ENCODE measurements around the gene EDAR. TPM values are rescaled to one million over a fixed set of nuclear protein-coding genes. Genes with fewer than 3 reads are reported as not detected.

EDAR gene
- total RNA-seq, 6 donors from 2014 or later: under 0.01 to 0.13 (median 0.09) TPM; not detected in 3

DNA sequence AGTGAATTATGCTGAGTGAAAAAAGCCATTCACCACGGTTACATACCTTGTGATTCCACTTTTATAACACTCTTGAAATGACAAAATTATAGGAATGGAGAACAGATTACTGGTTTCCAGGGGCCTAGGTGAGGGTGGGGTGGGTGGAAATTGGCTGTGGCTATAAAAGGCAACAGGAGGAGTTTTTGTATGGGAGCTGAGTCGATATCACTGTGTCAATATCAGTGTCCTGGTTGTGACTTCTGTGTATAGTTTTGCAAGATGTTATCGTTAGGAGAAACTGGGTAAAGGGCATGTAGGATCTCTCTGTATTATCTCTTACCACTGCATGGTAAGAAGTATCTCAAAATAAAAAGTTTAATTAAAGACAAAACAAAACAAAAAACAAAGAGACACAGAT lies 84.3 kb downstream of the EDAR start:
- WGBS, 2 donors: 76 to 77% methylated on average over 3 of the region's 3 CpGs
- H3K27me3 ChIP-seq: no peaks in the 10 kb centered on the region
- TF ChIP-seq, protein P1, sequence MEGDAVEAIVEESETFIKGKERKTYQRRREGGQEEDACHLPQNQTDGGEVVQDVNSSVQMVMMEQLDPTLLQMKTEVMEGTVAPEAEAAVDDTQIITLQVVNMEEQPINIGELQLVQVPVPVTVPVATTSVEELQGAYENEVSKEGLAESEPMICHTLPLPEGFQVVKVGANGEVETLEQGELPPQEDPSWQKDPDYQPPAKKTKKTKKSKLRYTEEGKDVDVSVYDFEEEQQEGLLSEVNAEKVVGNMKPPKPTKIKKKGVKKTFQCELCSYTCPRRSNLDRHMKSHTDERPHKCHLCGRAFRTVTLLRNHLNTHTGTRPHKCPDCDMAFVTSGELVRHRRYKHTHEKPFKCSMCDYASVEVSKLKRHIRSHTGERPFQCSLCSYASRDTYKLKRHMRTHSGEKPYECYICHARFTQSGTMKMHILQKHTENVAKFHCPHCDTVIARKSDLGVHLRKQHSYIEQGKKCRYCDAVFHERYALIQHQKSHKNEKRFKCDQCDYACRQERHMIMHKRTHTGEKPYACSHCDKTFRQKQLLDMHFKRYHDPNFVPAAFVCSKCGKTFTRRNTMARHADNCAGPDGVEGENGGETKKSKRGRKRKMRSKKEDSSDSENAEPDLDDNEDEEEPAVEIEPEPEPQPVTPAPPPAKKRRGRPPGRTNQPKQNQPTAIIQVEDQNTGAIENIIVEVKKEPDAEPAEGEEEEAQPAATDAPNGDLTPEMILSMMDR (IDR thresholded peaks at IDR 0.05): no peak
- TF ChIP-seq POLR2AphosphoS5 (IDR thresholded peaks at IDR 0.05) (no peak), POLR2A (IDR thresholded peaks at IDR 0.05) (no peak)

DNA sequence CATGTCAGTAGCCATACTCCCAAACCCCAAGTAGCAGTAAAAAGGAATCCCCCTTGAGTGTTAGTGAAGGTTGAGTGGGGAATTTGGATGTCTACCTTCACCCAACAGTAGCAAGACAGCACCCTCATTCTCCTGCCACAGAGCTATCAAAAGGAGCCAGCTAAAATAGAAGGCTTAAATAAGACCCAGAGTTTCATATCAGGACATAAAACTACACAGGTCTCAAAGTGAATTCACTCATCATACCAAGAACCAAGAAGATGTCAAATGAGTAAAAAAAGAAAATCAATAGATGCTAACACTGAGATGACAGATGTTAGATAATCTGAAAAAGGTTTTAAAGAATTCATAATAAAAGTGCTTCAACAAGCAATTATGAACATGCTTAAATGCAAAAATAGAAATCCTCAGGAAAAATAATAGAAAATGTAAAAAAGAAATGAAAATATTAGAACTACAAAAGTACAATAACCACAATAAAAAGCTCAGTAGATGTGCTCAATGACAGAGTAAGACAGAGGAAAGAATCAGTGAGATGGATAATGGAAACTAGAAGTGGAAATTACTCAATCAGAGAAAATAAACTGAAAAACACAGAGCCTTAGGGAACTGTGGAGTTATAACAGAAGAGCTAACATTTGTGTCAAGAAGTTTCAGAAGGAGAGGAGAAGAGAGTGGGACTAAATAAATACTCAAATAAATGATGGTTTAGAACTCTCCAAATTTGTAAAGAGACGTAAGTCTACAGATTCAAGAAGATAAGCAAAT lies 90.5 kb downstream of the EDAR start:
- no peak for DNase-seq
- H3K27me3 ChIP-seq: no peaks in the 10 kb centered on the region
- no peaks in the 10 kb centered on the region for H3K4me1 ChIP-seq
- H3K36me3 ChIP-seq: no peaks in the 10 kb centered on the region
- ATAC-seq (ENCODE audit: low FRiP score in 2 of 2): no peak
- WGBS, 2 donors: 73 to 88% methylated on average over 1 of the region's 1 CpG
- TF ChIP-seq POLR2A (IDR thresholded peaks at IDR 0.05) (no peak), EP300 (IDR thresholded peaks at IDR 0.05) (no peak), POLR2AphosphoS5 (IDR thresholded peaks at IDR 0.05) (no peak)
- TF ChIP-seq, protein P1 (IDR thresholded peaks at IDR 0.05): no peak
- no peaks in the 10 kb centered on the region for H3K9me3 ChIP-seq
- no peak overlapping the region for H3K27ac ChIP-seq
- no peak overlapping the region for H3K4me3 ChIP-seq

More for the DNA sequence above, 84.3 kb downstream of the EDAR start:
- Histone ChIP-seq H3K36me3 (no peaks in the 10 kb centered on the region), H3K9me3 (no peaks in the 10 kb centered on the region), H3K4me1 (no peaks in the 10 kb centered on the region), H3K4me3 (no peak overlapping the region), H3K27ac (no peak overlapping the region)
- no peak for DNase-seq
- ATAC-seq (ENCODE audit: low FRiP score in 2 of 2): no peak

DNA sequence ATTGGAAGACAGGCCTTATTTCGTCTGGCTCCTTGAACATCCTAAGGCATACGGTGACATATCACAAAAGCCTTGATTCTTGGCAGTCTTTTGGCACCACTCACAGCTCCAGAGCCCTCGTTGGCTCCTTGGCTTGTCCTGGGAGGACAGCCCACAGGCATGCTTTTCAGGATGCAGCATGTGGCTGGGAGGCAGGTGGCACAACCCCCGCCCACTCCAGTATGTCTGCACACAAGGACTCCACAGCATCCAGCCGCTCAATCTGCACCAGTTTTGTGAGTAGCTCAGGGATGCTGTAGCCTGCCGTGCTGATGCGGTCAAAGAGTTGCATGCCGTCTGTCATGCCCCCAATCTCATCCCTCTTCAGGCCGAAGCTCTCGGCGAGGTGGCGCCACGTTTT lies 92.3 kb downstream of the EDAR start:
- Histone ChIP-seq H3K27ac (no peak overlapping the region), H3K36me3 (no peaks in the 10 kb centered on the region), H3K4me1 (no peaks in the 10 kb centered on the region), H3K9me3 (no peaks in the 10 kb centered on the region), H3K27me3 (no peaks in the 10 kb centered on the region), H3K4me3 (no peak overlapping the region)
- WGBS, 2 donors: 92 to 93% methylated on average over 12 to 13 of the region's 13 CpGs
- DNase-seq: no peak
- no peak for ATAC-seq (ENCODE audit: low FRiP score in 2 of 2)
- TF ChIP-seq POLR2AphosphoS5 (IDR thresholded peaks at IDR 0.05): no peak
- TF ChIP-seq, protein P1 (IDR thresholded peaks at IDR 0.05): no peak
- TF ChIP-seq POLR2A (IDR thresholded peaks at IDR 0.05): no peak
- TF ChIP-seq EP300 (IDR thresholded peaks at IDR 0.05): no peak

DNA sequence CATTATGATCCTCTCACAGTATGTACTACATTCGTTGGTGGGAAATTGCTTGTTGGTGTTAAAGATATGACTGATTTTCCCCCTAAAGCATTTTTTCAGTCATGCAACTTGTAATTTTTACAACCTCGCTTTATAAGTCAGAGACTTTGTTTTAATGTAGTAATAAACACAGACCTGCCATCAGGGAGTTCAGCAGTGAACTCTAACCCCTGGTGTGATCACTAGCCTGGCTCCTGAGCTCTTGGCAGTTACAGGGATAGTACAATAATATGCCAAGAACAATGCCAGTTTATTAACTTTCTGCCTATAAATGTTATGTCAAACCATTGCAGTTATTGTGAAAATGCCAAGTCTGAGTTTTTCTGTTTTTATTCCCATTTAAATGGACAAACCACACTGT lies 93.8 kb downstream of the EDAR start:
- Histone ChIP-seq H3K36me3 (no peaks in the 10 kb centered on the region), H3K27ac (no peak overlapping the region), H3K9me3 (peaks cover 0 to 9% (median 2%) of the 10 kb centered on the region in 4 donors), H3K4me1 (no peaks in the 10 kb centered on the region), H3K4me3 (no peak overlapping the region), H3K27me3 (no peaks in the 10 kb centered on the region)
- DNase-seq (no peak), ATAC-seq (ENCODE audit: low FRiP score in 2 of 2) (no peak)
- TF ChIP-seq POLR2AphosphoS5 (IDR thresholded peaks at IDR 0.05) (no peak), POLR2A (IDR thresholded peaks at IDR 0.05) (no peak), EP300 (IDR thresholded peaks at IDR 0.05) (no peak)
- TF ChIP-seq, protein P1 (IDR thresholded peaks at IDR 0.05): no peak
- 83 to 92% methylated on average over 2 of the region's 2 CpGs for WGBS, 2 donors

DNA sequence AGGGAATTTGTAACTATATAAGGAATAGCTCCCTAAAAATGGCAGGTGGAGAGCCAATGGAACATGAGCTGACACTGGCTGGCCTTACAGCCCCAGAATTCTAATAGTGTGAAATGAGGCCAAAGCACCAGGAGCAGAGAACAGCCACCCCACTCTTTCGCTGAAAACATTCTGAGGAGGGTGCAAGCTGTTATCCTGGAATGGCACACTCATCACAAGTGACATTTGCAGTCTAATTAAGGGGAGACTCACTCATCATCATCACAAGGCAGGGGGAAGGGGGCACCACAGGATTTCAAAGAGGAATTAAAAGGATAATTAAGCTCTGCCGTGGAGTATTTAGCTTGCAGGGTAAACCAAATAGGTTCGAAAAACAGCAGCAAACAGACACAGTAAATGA lies 94.3 kb downstream of the EDAR start:
- peaks cover under 1 to 13% (median 5%) of the 10 kb centered on the region in 4 donors for H3K9me3 ChIP-seq
- no peaks in the 10 kb centered on the region for H3K27me3 ChIP-seq
- ATAC-seq (ENCODE audit: low FRiP score in 2 of 2) (no peak), DNase-seq (no peak)
- no peak overlapping the region for H3K4me3 ChIP-seq
- 85 to 87% methylated on average over 3 of the region's 3 CpGs for WGBS, 2 donors
- no peaks in the 10 kb centered on the region for H3K4me1 ChIP-seq
- TF ChIP-seq EP300 (IDR thresholded peaks at IDR 0.05) (no peak), POLR2A (IDR thresholded peaks at IDR 0.05) (no peak), POLR2AphosphoS5 (IDR thresholded peaks at IDR 0.05) (no peak)
- TF ChIP-seq, protein P1 (IDR thresholded peaks at IDR 0.05): no peak
- H3K36me3 ChIP-seq: no peaks in the 10 kb centered on the region
- no peak overlapping the region for H3K27ac ChIP-seq

All from upper lobe of left lung (tissue), 6 donors.